PFSK-1 (cell line): ENCODE measurements around the gene FAM228A.

ENCODE experiments used
- FOXP2 ChIP-seq: optimal IDR thresholded peaks from 2 replicates; pipeline ENCODE3; 2011; ENCODE audit warnings: borderline replicate concordance, control low read depth, inconsistent platforms; ENCODE audit not compliant: insufficient read depth; ENCODE audit errors: extremely low read length, extremely low read depth
- POLR2AphosphoS5 ChIP-seq: IDR thresholded peaks from 2 replicates; pipeline ENCODE4 v1.6.1; 2012; ENCODE audit warnings: low read depth, mild to moderate bottlenecking, control low read depth, low read length, moderate library complexity
- SIN3A ChIP-seq: IDR thresholded peaks from 2 replicates; pipeline ENCODE4 v1.6.1; 2012; ENCODE audit warnings: mild to moderate bottlenecking, low read length, moderate library complexity, borderline replicate concordance; ENCODE audit not compliant: insufficient read depth
- TAF1 ChIP-seq: IDR thresholded peaks from 2 replicates; pipeline ENCODE4 v1.6.1; 2012; ENCODE audit warnings: low read length, control low read depth, borderline replicate concordance; ENCODE audit not compliant: insufficient read depth
- TF ChIP-seq, protein P1 (sequence below), 2 experiments: IDR thresholded peaks; 2 replicates each; pipeline versions ENCODE4 v1.6.1 to v1.8.0; 2011 to 2012; ENCODE audit warnings: low read depth in 2 of 2, low read length in 2 of 2, control low read depth in 1 of 2, inconsistent platforms in 1 of 2, mild to moderate bottlenecking in 1 of 2, moderate library complexity in 1 of 2; ENCODE audit not compliant: insufficient read depth in 1 of 2

DNA sequence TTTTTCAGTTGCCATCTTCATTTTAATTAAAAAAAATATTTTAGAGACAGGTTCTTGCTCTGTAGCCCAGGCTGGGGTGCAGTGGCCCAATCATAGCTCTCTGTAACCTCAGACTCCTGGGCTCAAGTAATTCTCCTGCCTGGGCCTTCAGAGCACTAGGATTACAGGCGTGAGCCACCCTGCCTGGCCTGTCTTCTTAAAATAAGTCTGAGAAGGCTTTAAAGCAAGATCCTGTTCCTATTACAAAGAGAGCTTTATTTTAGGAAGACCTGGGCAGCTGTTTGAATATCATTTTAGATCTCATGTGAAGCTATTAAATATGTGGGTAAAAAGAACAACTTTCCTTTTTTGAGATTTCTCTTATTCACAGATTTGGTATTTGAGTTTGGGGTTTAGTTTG, 1.5 kb downstream of the FAM228A start:
- TF ChIP-seq TAF1 (no peak), FOXP2 (no peak), POLR2AphosphoS5 (no peak), SIN3A (no peak)
- TF ChIP-seq, protein P1, sequence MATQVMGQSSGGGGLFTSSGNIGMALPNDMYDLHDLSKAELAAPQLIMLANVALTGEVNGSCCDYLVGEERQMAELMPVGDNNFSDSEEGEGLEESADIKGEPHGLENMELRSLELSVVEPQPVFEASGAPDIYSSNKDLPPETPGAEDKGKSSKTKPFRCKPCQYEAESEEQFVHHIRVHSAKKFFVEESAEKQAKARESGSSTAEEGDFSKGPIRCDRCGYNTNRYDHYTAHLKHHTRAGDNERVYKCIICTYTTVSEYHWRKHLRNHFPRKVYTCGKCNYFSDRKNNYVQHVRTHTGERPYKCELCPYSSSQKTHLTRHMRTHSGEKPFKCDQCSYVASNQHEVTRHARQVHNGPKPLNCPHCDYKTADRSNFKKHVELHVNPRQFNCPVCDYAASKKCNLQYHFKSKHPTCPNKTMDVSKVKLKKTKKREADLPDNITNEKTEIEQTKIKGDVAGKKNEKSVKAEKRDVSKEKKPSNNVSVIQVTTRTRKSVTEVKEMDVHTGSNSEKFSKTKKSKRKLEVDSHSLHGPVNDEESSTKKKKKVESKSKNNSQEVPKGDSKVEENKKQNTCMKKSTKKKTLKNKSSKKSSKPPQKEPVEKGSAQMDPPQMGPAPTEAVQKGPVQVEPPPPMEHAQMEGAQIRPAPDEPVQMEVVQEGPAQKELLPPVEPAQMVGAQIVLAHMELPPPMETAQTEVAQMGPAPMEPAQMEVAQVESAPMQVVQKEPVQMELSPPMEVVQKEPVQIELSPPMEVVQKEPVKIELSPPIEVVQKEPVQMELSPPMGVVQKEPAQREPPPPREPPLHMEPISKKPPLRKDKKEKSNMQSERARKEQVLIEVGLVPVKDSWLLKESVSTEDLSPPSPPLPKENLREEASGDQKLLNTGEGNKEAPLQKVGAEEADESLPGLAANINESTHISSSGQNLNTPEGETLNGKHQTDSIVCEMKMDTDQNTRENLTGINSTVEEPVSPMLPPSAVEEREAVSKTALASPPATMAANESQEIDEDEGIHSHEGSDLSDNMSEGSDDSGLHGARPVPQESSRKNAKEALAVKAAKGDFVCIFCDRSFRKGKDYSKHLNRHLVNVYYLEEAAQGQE (IDR thresholded peaks at IDR 0.05; ENCODE audit: insufficient read depth in 1 of 2, low read depth in 2 of 2, low read length in 2 of 2): no peak
